Spleen (tissue), 11 donors: ENCODE measurements around the gene ABCA3. TPM values are rescaled to one million over a fixed set of nuclear protein-coding genes. Genes with fewer than 3 reads are reported as not detected.
A peak's percentile ranks its signal among the peaks of the same experiment; 100 is the strongest.

Experiments used
- DNase-seq: peaks from one replicate; pipeline ENCODE4 v3.0.0-alpha.2; 2020
- H3K27ac ChIP-seq, 8 donors: fragments of 200-600 bp; sonication (generic) in 7 of 8; 1 replicate in 4 of 8; 2 replicates in 4 of 8; pipeline versions ENCODE4 v1.5.0 to v1.8.0; 2016 to 2021; ENCODE audit warnings: inconsistent platforms in 4 of 8, mild to moderate bottlenecking in 4 of 8, moderate library complexity in 1 of 8
- H3K27me3 ChIP-seq, 7 donors: fragments of 200-600 bp; sonication (generic) in 6 of 7; replicated peaks in 1 of 7; 1 replicate in 4 of 7; 2 replicates in 3 of 7; pipeline versions ENCODE4 v1.5.0 to v1.8.0; 2016 to 2021; ENCODE audit warnings: inconsistent platforms in 3 of 7, mild to moderate bottlenecking in 1 of 7
- H3K36me3 ChIP-seq, 6 donors: fragments of 200-600 bp; sonication (generic) in 5 of 6; 1 replicate in 4 of 6; 2 replicates in 2 of 6; pipeline versions ENCODE4 v1.5.0 to v1.8.0; 2016 to 2021; ENCODE audit warnings: inconsistent platforms in 2 of 6
- H3K4me1 ChIP-seq, 6 donors: fragments of 200-600 bp; sonication (generic) in 5 of 6; 1 replicate in 3 of 6; 2 replicates in 3 of 6; pipeline versions ENCODE4 v1.5.0 to v1.8.0; 2016 to 2021; ENCODE audit warnings: inconsistent platforms in 3 of 6
- H3K4me3 ChIP-seq, 8 donors: fragments of 200-600 bp; sonication (generic) in 7 of 8; 1 replicate in 4 of 8; 2 replicates in 4 of 8; pipeline versions ENCODE4 v1.5.0 to v1.8.0; 2016 to 2021; ENCODE audit warnings: inconsistent platforms in 4 of 8, mild to moderate bottlenecking in 4 of 8, moderate library complexity in 2 of 8
- H3K9me3 ChIP-seq, 8 donors: fragments of 200-600 bp; sonication (generic) in 7 of 8; 1 replicate in 4 of 8; 2 replicates in 4 of 8; pipeline versions ENCODE4 v1.5.0 to v1.8.0; 2016 to 2021; ENCODE audit warnings: inconsistent platforms in 4 of 8
- CTCF ChIP-seq, 11 experiments: fragments of 200-600 bp in 7 of 11; fragments of 450-650 bp in 4 of 11; sonication (generic) in 4 of 11; IDR thresholded peaks in 8 of 11; conservative IDR thresholded peaks in 3 of 11; 1 replicate in 7 of 11; 2 replicates in 4 of 11; pipeline versions ENCODE4 v1.4.0 to v1.8.0; 2016 to 2021; ENCODE audit warnings: antibody characterized with exemption in 11 of 11, inconsistent platforms in 4 of 11, mild to moderate bottlenecking in 1 of 11
- POLR2A ChIP-seq, 3 donors: fragments of 450-650 bp; IDR thresholded peaks; one replicate each; pipeline ENCODE4 v1.5.1; 2017; ENCODE audit warnings: antibody characterized with exemption in 3 of 3, mild to moderate bottlenecking in 1 of 3
- POLR2AphosphoS5 ChIP-seq, 3 donors: sonication (generic); formaldehyde crosslinking; IDR thresholded peaks; one replicate each; pipeline ENCODE4 v1.5.1; 2017; ENCODE audit warnings: antibody characterized with exemption in 3 of 3
- WGBS, 5 donors: extraction: QIAGEN DNeasy Blood & Tissue Kit in 3 of 5; methylation state at CpG; one replicate each; pipeline versions ENCODE4 v1.1.5 to v1.1.7; 2013 to 2018; 5-methylcytosine and 5-hydroxymethylcytosine counted together
- intact Hi-C: fragments of 100-400 bp; cut with DNase I; formaldehyde crosslinking; loops from one replicate; pipeline ENCODE4 v1.15.0; 2023; ENCODE audit warnings: low total_unique reads
- polyA plus RNA-seq, 3 donors: library from polyadenylated mRNA; stranded (reverse); fragments of 200-250 nt; gene quantifications; one replicate each; pipeline ENCODE4 v1.2.1, GENCODE V29; 2013
- total RNA-seq, 7 donors: library from RNA; depleted of rRNA in 3 of 7; stranded (reverse); fragments of >200 nt in 3 of 7; fragmentation: NEBNext Ultra II Directional in 4 of 7; extraction: Animal tissue kit (Norgen Biotek cat#: 25700) in 4 of 7; gene quantifications; one replicate each; pipeline versions ENCODE4 v1.1.0 to v1.2.1, GENCODE V29; 2016 to 2021
- donor health status: healthy with polysubstance abuse.
- donor health status: DM: no; HTN: no; CAD: no; lungs with moderate emphysema.
- donor health status: DM: no; HTN: no; CAD: no.
- donor health status: Bipolar disorder and iron deficiency.
- donor health status: healthy.
- donor health status: DM: no; HTN: no; CAD: no.
- donor health status: DM: yes; HTN: yes; CAD: no.

ABCA3 gene
- total and polyA plus RNA-seq, 10 donors, result 2.5 to 12.6 (median 6.8) TPM

- H3K4me1 ChIP-seq, result peaks cover 9 to 52% (median 29%) of the 10 kb centered on the region in 6 donors
- peak overlapping the region in 5 of 8 donors; percentile 86 to 96 (median 93) for H3K27ac ChIP-seq
- TF ChIP-seq POLR2A (IDR thresholded peaks at IDR 0.05), result no peak
- no peak for TF ChIP-seq CTCF (IDR thresholded peaks at IDR 0.05 in 8 of 11, conservative IDR thresholded peaks at IDR 0.05 in 3 of 11)
- no peak for TF ChIP-seq POLR2AphosphoS5 (IDR thresholded peaks at IDR 0.05)
- H3K36me3 ChIP-seq, result peaks cover 3 to 59% (median 51%) of the 10 kb centered on the region in 6 donors
- 79 to 91% (median 88%) methylated on average over 7 of the region's 7 CpGs for WGBS, 5 donors
- DNase-seq, result no peak
- H3K27me3 ChIP-seq, result no peaks in the 10 kb centered on the region
- intact Hi-C loops, result no loop called here
- H3K9me3 ChIP-seq, result no peaks in the 10 kb centered on the region
- no peak overlapping the region for H3K4me3 ChIP-seq
These were observed 87.8 kb downstream of the ABCA3 start for GRCh38 chr16:2252806-2253148.

- Histone ChIP-seq H3K36me3 (peaks cover 0 to 52% (median 41%) of the 10 kb centered on the region in 6 donors), H3K27me3 (no peaks in the 10 kb centered on the region)
- 1 to 16% (median 3%) methylated on average over 9 to 88 of the region's 88 CpGs for WGBS, 5 donors
These were observed 89.0 kb downstream of the ABCA3 start, which contains the start of gene ECI1 for GRCh38 chr16:2251296-2252111. TSS of gene ECI1 (minus strand) at chr16:2251587. CDS start at chr16:2251566, 21 bp downstream.

GRCh38 chr16:2250652-2251295 is 89.8 kb downstream of the ABCA3 start:
- TF ChIP-seq POLR2A (IDR thresholded peaks at IDR 0.05), result no peak
- no peak for TF ChIP-seq POLR2AphosphoS5 (IDR thresholded peaks at IDR 0.05)
- no peak for TF ChIP-seq CTCF (IDR thresholded peaks at IDR 0.05 in 8 of 11, conservative IDR thresholded peaks at IDR 0.05 in 3 of 11)
- Histone ChIP-seq H3K4me1 (peaks cover 9 to 52% (median 29%) of the 10 kb centered on the region in 6 donors), H3K9me3 (no peaks in the 10 kb centered on the region), H3K27me3 (no peaks in the 10 kb centered on the region), H3K4me3 (peak overlapping the region; percentile 59 to 85 (median 68)), H3K36me3 (peaks cover 0 to 52% (median 41%) of the 10 kb centered on the region in 6 donors), H3K27ac (peak overlapping the region; percentile 78 to 96 (median 90))
- 13 to 16% (median 13%) methylated on average over 18 to 35 of the region's 35 CpGs for WGBS, 5 donors
- intact Hi-C loops, result no loop called here
- no peak for DNase-seq

More at GRCh38 chr16:2251296-2252111, 89.0 kb downstream of the ABCA3 start, which contains the start of gene ECI1:
- Histone ChIP-seq H3K9me3 (no peaks in the 10 kb centered on the region), H3K27ac (peak within 1 kb of the TSS; percentile 78 to 96 (median 90)), H3K4me1 (peaks cover 9 to 52% (median 29%) of the 10 kb centered on the region in 6 donors), H3K4me3 (peak within 1 kb of the TSS; percentile 59 to 85 (median 68))
- DNase-seq, result peak; percentile 99
- peak in 2 of 3 donors; percentile 11 to 43 for TF ChIP-seq POLR2A (IDR thresholded peaks at IDR 0.05)
- peak; percentile 79 to 93 (median 88) for TF ChIP-seq CTCF (IDR thresholded peaks at IDR 0.05 in 8 of 11, conservative IDR thresholded peaks at IDR 0.05 in 3 of 11)
- peak; percentile 90 to 97 (median 91) for TF ChIP-seq POLR2AphosphoS5 (IDR thresholded peaks at IDR 0.05)
- intact Hi-C loops, result no loop called here
